Fibroblast of peridontal ligament (primary cell): ENCODE data around the gene DNAJC4.

Experiments
- DNase-seq: peaks from one replicate; pipeline ENCODE4 v3.0.0-alpha.2; 2010; ENCODE audit errors: extremely low read depth

The DNAJC4 gene

DNA sequence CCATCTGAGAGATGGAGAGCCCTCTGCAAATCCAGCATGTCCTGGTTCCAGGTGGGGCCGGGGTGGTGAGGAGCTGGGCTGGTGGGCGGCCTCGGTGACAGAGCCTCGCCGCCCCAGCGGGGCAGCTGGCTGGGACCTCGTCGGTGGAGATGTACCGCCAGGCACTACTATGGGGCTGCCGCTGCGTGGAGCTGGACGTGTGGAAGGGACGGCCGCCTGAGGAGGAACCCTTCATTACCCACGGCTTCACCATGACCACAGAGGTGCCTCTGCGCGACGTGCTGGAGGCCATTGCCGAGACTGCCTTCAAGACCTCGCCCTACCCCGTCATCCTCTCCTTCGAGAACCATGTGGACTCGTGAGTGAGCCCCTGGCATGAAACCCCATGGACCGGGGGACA, 28.0 kb downstream of the DNAJC4 start:
- no peak for DNase-seq

GRCh38 chr11:64258946-64259532, 28.7 kb downstream of the DNAJC4 start:
- no peak for DNase-seq

DNA sequence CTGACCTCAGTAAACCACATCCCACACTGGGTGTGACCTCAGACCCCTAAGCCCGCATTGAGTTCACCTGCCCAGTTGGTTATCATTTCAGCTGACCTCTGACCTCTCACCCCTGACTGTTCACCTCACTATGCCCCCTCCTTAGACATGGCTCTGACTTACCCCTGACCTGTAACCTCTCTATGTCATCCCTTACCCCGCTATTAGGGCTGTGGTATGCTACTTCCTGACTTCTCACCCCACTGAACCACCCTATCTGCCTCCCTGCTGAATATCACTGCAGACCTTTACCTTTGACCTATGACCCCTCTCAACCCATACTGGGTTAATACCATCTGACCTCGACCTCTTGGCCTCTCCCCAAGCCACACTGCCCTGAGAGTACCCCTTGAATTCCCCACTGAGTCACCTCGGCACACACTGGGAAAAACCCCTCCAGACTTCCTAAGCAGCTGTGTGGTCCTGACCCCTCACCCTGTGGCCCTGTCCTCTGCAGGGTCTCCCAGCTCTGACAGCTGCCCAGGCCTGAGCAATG, 29.3 kb downstream of the DNAJC4 start:
- DNase-seq = no peak

DNA sequence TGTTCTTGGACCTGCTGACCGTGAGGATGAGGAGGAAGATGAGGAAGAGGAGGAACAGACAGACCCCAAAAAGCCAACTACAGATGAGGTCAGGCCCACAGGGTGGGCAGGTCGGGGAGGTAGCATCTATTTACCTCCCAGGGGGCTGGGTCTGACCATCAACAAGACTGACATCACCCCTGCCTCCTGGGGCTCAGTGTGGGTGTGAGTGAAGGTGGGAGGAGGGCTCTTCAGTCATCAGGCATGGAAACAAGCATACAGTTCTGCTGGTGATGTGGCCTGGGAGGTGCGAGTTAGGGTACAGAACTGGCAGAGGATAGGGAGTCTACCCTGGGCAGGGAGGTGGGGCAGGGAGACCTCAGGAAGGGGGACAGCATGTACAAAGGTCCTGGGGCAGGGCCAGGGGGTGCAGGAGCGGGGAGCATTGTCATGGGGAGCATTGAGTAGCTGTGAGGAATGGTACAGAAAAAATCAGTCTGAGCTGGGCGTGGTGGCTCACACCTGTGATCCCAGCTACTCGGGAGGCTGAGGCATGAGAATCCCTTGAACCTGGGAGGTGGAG, 29.9 kb downstream of the DNAJC4 start:
- DNase-seq = no peak

DNA sequence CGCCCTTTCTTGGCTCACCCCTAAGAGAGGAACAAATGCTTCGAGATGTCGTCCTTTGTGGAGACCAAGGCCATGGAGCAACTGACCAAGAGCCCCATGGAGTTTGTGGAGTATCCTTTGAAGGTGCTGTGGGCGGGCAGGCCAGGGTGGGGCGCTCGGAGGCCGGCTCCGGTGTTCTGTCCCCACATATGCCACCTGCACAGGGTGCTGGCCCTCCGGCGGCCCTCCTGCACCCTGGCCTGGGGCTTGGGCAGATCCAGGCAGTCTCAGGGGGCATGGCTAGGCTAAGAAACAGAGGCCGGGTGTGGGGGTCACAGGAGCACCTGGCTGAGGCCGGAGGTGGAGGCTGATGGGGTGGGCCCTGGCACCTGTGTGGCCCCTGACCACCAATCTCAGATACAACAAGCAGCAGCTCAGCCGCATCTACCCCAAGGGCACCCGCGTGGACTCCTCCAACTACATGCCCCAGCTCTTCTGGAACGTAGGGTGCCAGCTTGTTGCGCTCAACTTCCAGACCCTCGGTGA, 31.3 kb downstream of the DNAJC4 start:
- no peak for DNase-seq

DNA sequence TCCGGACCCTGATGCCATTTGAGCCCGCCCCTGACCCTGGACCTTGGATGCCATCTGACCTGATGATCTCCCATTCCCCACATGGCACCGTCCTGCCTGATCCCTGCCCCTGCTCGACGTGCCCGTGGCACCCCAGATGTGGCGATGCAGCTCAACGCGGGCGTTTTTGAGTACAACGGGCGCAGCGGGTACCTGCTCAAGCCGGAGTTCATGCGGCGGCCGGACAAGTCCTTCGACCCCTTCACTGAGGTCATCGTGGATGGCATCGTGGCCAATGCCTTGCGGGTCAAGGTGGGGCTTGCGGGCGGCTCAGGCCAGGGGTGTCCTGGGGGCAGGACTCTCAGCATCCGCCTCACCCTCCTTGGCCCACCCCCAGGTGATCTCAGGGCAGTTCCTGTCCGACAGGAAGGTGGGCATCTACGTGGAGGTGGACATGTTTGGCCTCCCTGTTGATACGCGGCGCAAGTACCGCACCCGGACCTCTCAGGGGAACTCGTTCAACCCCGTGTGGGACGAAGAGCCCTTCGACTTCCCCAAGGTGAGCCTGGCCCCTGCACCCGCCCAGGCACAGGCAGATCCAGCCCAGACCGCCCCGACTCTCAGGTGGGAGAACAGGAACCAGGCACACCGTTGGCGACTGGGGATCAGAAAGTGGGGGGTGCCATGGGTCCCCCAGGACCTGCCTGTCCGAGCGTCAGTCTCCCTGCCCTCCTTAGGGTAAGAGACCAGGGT, 32.1 kb downstream of the DNAJC4 start:
- DNase-seq = no peak

GRCh38 chr11:64263021-64263946, 32.9 kb downstream of the DNAJC4 start:
- no peak for DNase-seq

DNA sequence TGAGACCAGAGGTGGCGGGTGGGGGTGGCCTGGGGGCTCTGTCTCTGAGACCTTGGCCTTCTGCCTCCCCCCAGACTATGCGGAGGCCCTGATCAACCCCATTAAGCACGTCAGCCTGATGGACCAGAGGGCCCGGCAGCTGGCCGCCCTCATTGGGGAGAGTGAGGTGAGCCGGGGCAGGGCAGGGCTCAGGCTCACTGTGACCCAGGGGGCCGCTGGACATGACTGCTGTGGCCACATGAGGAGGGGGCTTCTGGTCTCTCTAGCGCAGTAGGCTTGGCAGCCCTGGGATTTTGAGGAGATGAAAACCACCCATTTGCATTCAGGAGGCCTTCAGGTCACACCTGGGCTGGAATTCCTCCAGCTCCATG, 33.6 kb downstream of the DNAJC4 start:
- DNase-seq = no peak

DNA sequence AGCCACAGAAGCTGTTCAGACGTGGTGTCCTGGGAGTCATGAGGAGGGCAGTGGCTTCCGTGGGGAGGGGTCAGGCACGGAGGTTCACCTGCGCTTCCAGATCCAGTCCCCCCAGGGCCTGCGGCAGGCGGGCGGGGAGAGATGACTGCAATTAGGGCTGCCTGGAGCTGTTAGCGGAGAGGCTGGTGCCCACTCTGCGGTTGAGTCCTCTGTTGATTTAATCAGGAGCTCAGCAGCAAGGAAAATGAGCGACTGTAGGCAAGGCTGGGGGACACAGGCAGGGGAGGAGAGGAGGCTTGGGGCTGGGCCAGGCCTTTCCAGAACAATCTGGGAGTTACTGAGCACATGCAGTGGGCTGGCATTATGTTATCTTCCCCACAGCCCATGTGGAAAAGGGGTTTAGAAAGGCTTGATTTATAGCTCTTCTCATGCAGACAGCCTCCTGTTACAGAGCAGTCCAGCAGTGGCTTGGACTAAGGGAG, 34.1 kb downstream of the DNAJC4 start:
- DNase-seq = no peak

GRCh38 chr11:64265176-64266160, 35.1 kb downstream of the DNAJC4 start:
- DNase-seq = no peak

DNA sequence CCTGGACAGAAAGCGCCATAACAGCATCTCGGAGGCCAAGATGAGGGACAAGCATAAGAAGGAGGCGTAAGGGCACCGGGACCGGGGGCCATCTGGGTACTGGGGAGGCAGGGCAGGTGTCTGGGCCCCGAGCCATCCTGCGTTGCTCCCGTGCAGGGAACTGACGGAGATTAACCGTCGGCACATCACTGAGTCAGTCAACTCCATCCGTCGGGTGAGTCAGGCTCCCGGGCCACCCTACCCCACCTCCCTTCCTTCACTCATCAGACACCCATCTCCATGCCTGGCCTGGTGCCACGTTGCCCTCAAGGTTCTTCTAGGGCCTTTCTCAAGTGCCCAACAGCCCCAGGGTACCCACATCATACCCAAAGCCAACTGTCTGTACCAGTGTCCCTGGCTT, 36.0 kb downstream of the DNAJC4 start:
- no peak for DNase-seq

DNA sequence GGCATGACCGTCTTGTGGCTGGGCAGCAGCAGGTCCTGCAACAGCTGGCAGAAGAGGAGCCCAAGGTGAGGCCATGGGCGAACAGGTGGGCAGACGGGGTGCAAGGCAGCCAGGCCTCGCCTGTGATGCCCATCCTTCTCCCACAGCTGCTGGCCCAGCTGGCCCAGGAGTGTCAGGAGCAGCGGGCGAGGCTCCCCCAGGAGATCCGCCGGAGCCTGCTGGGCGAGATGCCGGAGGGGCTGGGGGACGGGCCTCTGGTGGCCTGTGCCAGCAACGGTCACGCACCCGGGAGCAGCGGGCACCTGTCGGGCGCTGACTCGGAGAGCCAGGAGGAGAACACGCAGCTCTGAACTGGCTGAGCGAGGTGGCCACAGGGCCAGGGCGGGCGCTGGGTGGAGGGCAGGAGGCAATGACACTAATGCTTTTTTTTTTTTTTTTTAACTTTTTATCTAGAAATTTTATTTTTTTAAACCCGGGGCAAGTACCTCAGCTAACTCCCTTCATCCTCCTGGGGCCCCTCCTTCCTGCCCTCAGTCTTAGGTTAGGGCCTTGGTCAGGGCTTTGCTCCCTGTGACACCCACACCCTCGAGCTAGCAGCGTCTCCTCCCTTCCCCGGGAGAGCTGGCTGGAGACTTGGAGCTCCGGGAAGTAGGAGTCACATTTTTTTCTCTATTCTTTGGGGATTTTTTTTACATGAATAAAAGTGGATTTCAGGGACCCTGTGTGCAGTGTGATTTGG, 37.0 kb downstream of the DNAJC4 start:
- DNase-seq = no peak

- DNase-seq = peak; percentile 41
Observed at GRCh38 chr11:64268025-64268892, 37.9 kb downstream of the DNAJC4 start.

DNA sequence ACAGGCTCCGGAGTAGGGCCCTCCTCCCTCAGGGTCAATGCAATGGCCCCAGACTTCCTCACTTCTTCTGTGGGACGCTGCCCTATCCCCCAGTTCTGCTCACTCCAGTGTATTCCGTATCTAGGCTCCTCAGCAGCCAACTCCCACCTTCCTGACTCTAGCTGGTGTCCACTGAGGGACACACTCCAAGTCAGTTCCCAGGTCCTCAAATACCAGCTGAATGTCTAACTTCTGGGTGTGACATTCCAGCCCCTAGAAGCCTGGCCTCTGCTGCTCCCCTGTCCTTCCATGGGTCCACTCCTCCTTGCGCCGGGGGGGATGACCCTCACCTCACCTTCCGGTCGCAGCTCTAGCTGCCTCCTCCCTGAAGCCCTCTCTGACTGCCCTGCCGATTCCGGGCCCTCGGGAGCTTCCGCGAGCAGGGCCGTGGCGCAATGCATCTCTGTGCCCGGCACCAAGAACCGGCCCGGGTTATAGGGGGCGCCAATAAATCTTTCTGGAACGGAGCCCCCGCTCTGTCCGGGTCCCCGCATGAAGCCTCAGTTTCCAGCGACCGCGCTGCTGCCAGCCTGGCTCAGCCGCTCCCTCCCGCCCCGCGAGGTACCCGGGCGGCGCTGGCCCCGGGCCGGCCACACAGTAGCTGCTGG, 38.7 kb downstream of the DNAJC4 start:
- peak; percentile 31 for DNase-seq

DNA sequence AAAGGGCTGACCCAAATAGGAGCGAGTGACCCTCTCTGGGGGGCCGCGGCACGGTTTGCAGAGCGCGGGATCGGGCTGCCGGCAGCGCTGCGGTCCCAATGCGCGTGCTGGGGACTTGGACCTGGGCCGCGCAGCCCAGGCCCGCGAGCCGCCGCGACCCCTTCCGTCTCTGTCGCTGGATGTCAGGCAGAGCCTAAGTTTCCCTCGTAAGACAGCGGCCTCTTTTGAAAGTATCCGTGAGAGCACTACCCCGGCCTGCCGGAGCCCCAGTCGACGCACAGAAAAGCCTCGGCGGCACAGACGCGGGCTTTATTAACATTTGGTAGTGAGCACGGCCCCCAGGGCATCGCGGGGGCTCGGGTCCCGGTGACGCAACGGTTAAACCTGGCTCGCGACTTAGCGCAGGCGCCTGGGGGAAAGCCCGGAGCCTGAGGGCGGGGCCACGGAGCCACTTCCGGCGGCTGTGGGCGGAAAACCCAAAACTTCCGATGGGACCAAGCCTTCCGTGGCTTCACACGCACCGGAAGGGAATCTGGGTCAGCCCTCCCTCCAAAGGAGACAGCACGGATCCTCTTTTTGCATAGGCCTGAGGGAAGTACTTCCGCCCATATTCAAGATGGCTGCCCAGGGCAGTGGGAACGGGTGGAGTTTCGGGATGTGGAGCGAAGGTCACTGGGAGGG, 39.3 kb downstream of the DNAJC4 start:
- DNase-seq = peak; percentile 100

GRCh38 chr11:64275031-64275800, 44.9 kb downstream of the DNAJC4 start:
- no peak for DNase-seq

DNA sequence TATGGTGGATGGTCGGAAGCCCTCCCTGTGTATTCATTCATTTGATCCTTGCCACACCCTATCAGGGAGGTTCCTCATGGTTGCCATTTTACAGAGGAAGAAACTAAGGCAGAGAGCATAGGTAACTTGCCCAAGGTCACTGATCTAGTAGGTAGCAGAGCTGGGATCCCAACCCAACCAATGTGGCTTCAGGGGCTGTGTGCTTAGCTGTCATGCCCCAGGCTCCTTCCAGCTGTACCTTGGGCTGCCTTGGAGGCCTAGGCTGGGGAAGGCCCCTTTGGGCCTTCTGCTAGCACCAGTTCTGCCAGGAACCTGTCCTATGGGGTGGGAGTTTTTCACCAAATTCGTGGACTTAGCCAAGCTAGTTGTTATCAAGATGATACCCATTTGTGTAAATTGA, 45.5 kb downstream of the DNAJC4 start:
- no peak for DNase-seq
